Right cardiac atrium (tissue), 5 donors: ENCODE measurements around the gene RRP8. TPM values are rescaled to one million over a fixed set of nuclear protein-coding genes. Genes with fewer than 3 reads are reported as not detected.

ENCODE experiments used
- ATAC-seq, 2 donors: fragments of 200-7000 bp; cut with Tn5 transposase; one replicate each; pipeline versions ENCODE4 v1.8.0 to v1.9.1; 2020; ENCODE audit warnings: moderate library complexity in 2 of 2, mild to moderate bottlenecking in 1 of 2
- DNase-seq, 3 donors: peaks; one replicate each; pipeline ENCODE4 v3.0.0-alpha.2; 2020
- H3K27ac ChIP-seq: one replicate; pipeline ENCODE4 v1.5.1; 2013; ENCODE audit warnings: mild to moderate bottlenecking, low read length, control low read depth, moderate library complexity
- H3K27me3 ChIP-seq: one replicate; pipeline ENCODE4 v1.6.1; 2013; ENCODE audit not compliant: control insufficient read depth, insufficient read depth
- H3K4me1 ChIP-seq: one replicate; pipeline ENCODE4 v1.6.1; 2013; ENCODE audit warnings: low read length; ENCODE audit not compliant: control insufficient read depth, insufficient read depth
- H3K4me3 ChIP-seq: one replicate; pipeline ENCODE4 v1.5.1; 2013; ENCODE audit warnings: low read length, control low read depth
- H3K9me3 ChIP-seq: one replicate; pipeline ENCODE4 v1.6.1; 2013; ENCODE audit warnings: low read length; ENCODE audit not compliant: control insufficient read depth
- WGBS: extraction: QIAGEN DNeasy Blood & Tissue Kit; methylation state at CpG from one replicate; pipeline ENCODE4 v1.1.7; 2013; 5-methylcytosine and 5-hydroxymethylcytosine counted together
- intact Hi-C, 4 donors: fragments of 100-400 bp; cut with DNase I; formaldehyde crosslinking; loops; one replicate each; pipeline versions ENCODE4 v1.11.0 to v1.14.0; 2022 to 2023
- polyA plus RNA-seq: library from polyadenylated mRNA; stranded (reverse); fragments of 200-250 nt; gene quantifications from one replicate; pipeline ENCODE4 v1.2.3, GENCODE V29; 2013
- total RNA-seq, 4 donors: library from RNA; stranded (reverse); fragmentation: NEBNext Ultra II Directional; extraction: Animal tissue kit (Norgen Biotek cat#: 25700); gene quantifications; one replicate each; pipeline ENCODE4 v1.2.1, GENCODE V29; 2021
- donor health status: healthy with polysubstance abuse.
- donor health status: DM: no; HTN: yes; CAD: no.
- donor health status: DM: no; HTN: no; CAD: no.
- donor health status: DM: no; HTN: yes; CAD: no; lungs with severe emphysema.
- donor health status: DM: yes; HTN: yes; CAD: no.

Gene RRP8
- total and polyA plus RNA-seq, 5 donors, result 15.8 to 21.7 (median 18.6) TPM

DNA sequence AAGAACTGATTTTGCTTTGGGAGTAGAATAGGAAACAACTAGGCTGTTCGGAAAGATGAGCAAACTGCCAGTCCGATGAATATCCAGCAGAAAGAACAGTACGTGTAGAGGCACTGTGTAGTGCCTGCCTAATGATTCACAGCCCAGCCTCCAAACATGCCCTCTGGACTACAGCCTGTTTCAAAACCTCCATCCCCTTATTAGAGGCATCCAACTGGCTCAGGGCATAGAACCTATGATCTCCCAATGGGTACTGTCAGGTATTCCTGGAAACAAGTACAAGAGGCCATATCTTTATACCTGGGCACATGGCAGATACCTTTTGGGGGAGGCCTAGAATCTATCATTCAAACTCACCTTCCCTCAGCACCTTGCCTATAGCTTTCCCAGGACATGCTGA is 4.9 kb downstream of the RRP8 start:
- intact Hi-C loops, result no loop called here
- no peaks in the 10 kb centered on the region for H3K27me3 ChIP-seq
- WGBS, result 84% methylated on average over 3 of the region's 3 CpGs
- H3K9me3 ChIP-seq, result no peaks in the 10 kb centered on the region
- peaks cover 19% of the 10 kb centered on the region for H3K4me1 ChIP-seq
- no peak for DNase-seq
- peak overlapping the region; percentile 49 for H3K27ac ChIP-seq
- H3K4me3 ChIP-seq, result no peak overlapping the region
- ATAC-seq, result no peak

DNA sequence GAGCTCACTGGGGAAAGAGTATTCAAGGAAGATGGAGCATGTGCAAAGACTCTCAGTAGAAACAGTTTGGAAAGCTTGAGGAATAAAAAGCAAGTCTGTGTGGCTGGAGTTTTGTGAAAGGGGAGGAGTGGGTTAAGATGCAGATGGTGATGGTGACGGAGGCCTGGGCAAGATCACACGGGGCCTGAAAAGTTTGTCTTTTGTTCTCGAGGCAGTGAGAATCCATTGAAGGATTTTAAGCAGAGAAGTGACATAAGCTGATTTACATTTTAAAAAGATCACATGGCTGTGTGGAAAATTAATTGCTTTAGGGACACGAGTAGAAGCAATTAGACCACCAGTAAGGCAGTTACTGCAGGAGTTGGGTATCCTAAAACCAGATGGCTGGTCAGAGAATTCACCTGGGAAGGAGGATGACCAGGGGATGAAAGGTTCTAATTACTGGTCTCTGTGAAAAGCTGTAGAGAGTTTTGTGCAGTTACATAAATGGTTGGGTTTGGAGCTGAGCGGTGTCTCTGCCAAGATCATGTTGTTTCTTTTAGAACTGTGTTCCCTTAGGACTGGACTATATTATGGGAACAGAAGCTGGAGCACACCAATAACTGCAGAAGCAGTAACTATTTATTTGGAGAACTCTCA is 7.1 kb downstream of the RRP8 start:
- 31% methylated on average over 5 of the region's 5 CpGs for WGBS
- Histone ChIP-seq H3K4me3 (no peak overlapping the region), H3K27ac (peak overlapping the region; percentile 70), H3K9me3 (no peaks in the 10 kb centered on the region), H3K4me1 (peaks cover 15% of the 10 kb centered on the region), H3K27me3 (no peaks in the 10 kb centered on the region)
- ATAC-seq, result peak; percentile 20 to 68
- DNase-seq, result no peak
- intact Hi-C loops, result no loop called here

GRCh38 chr11:6594142-6594768 is 9.2 kb downstream of the RRP8 start:
- peaks cover 15% of the 10 kb centered on the region for H3K4me1 ChIP-seq
- no peaks in the 10 kb centered on the region for H3K27me3 ChIP-seq
- DNase-seq, result no peak
- H3K27ac ChIP-seq, result peak overlapping the region; percentile 53
- H3K4me3 ChIP-seq, result no peak overlapping the region
- peak in 1 of 2 donors; percentile 25 for ATAC-seq
- no peaks in the 10 kb centered on the region for H3K9me3 ChIP-seq
- intact Hi-C loops, result no loop called here
- 58% methylated on average over 3 of the region's 3 CpGs for WGBS

GRCh38 chr11:6588018-6588417 is 15.4 kb downstream of the RRP8 start:
- no peaks in the 10 kb centered on the region for H3K4me1 ChIP-seq
- WGBS, result 94% methylated on average over 1 of the region's 1 CpG
- no peak for DNase-seq
- no peaks in the 10 kb centered on the region for H3K27me3 ChIP-seq
- H3K9me3 ChIP-seq, result no peaks in the 10 kb centered on the region
- no peak overlapping the region for H3K27ac ChIP-seq
- no peak for ATAC-seq
- intact Hi-C loops, result no loop called here
- H3K4me3 ChIP-seq, result no peak overlapping the region

- no peak overlapping the region for H3K4me3 ChIP-seq
- no peaks in the 10 kb centered on the region for H3K27me3 ChIP-seq
- no peaks in the 10 kb centered on the region for H3K9me3 ChIP-seq
- WGBS, result 87% methylated on average over 11 of the region's 11 CpGs
- no peaks in the 10 kb centered on the region for H3K4me1 ChIP-seq
- intact Hi-C loops, result no loop called here
- ATAC-seq (peak; percentile 71 to 88), DNase-seq (peak in 2 of 3 donors; percentile 57 to 69)
- H3K27ac ChIP-seq, result no peak overlapping the region
Measured at GRCh38 chr11:6587360-6587953, 16.0 kb downstream of the RRP8 start.

DNA sequence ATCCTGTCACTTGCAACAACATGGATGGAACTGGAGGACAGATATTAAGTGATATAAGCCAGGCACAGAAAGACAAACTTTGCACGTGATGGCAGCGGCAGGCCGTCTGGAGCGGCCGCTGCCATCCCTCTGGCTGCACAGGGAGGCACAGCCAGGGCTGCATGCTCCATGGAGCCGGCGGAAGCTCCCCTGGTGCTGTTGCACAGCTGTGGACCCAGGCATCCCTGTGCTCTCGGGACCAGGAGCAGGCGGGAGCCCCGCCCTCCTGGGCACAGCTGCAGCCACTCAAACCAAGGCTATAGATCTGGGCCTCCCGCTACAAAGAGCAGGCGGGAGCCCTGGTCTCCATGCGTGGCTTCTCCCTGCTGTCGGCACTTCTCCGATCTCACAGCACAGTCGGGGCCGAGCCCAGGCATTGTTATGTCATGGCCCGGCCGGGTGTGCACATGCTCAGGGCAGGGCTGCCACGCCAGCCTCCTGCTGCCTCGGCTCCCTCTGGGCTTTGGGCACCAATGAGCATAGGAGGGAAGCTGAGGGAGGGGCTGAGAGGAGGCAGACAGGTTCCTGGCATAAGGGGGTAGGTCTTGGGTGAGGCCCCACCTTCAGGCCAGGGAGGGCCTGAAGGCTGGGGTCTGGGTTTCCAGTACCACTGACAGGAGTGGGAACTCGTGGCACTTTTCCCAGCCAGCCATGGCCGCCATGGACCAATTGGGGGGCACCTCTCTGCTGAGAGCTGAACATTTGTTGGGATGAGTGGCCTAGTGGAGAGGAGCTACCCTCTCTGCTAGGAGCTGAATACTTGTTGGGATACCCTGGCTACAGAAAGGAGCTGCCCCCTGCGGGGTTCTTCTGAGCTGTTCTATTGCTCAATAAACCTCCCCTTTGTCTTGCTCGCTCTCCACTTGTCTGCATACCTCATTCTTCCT is 16.7 kb downstream of the RRP8 start:
- intact Hi-C loops, result no loop called here
- Histone ChIP-seq H3K4me3 (no peak overlapping the region), H3K27me3 (no peaks in the 10 kb centered on the region), H3K4me1 (no peaks in the 10 kb centered on the region), H3K27ac (no peak overlapping the region), H3K9me3 (no peaks in the 10 kb centered on the region)
- peak; percentile 89 to 94 for ATAC-seq
- peak; percentile 65 to 87 (median 86) for DNase-seq
- WGBS, result 70% methylated on average over 25 of the region's 25 CpGs

DNA sequence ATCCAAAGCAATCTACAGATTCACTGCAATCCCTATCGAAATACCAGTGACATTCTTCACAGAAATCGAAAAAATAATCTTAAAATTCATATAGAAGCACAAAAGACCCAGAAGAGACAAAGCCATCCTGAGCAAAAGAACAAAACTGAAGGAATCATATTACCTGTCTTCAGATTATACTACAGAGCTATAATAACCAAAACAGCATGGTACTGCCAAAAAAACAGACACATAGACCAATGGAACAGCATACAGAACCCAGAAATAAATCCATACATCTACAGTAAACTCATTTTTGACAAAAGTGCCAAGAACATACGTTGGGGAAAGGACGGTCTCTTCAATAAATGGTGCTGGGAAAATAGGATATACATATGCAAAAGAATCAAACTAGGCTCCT is 18.9 kb downstream of the RRP8 start:
- 95% methylated on average over 4 of the region's 4 CpGs for WGBS
- intact Hi-C loops, result no loop called here
- no peaks in the 10 kb centered on the region for H3K27me3 ChIP-seq
- H3K27ac ChIP-seq, result no peak overlapping the region
- DNase-seq, result no peak
- H3K4me1 ChIP-seq, result no peaks in the 10 kb centered on the region
- H3K4me3 ChIP-seq, result no peak overlapping the region
- no peaks in the 10 kb centered on the region for H3K9me3 ChIP-seq
- ATAC-seq, result no peak

- Histone ChIP-seq H3K9me3 (no peaks in the 10 kb centered on the region), H3K4me3 (no peak overlapping the region), H3K4me1 (no peaks in the 10 kb centered on the region), H3K27ac (no peak overlapping the region), H3K27me3 (no peaks in the 10 kb centered on the region)
- DNase-seq (no peak), ATAC-seq (no peak)
- 98% methylated on average over 1 of the region's 1 CpG for WGBS
- intact Hi-C loops, result no loop called here
Measured at GRCh38 chr11:6583584-6583983, 19.8 kb downstream of the RRP8 start.

DNA sequence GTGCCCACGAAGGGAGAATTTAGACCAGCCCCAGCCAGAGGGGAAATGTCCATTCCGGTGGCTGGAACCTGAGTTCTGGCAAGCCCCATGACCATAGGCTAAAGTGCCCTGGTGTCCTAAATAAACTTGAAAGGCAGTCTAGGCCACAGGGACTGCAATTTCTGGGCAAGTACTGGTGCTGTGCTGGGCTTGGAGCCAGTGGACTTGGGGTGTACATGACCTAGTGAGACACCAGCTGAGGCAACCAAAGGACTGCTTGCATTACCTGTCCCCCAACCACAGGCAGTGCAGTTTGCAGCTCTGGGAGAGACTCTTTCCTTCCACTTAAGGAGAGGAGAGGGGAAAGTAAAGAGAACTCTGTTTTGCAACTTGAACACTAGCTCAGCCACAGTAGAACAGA is 23.7 kb downstream of the RRP8 start:
- intact Hi-C loops, result no loop called here
- Histone ChIP-seq H3K27ac (no peak overlapping the region), H3K27me3 (no peaks in the 10 kb centered on the region), H3K4me1 (peaks cover 5% of the 10 kb centered on the region), H3K4me3 (no peak overlapping the region), H3K9me3 (no peaks in the 10 kb centered on the region)
- no peak for ATAC-seq
- WGBS, result 83% methylated on average over 2 of the region's 2 CpGs
- no peak for DNase-seq

DNA sequence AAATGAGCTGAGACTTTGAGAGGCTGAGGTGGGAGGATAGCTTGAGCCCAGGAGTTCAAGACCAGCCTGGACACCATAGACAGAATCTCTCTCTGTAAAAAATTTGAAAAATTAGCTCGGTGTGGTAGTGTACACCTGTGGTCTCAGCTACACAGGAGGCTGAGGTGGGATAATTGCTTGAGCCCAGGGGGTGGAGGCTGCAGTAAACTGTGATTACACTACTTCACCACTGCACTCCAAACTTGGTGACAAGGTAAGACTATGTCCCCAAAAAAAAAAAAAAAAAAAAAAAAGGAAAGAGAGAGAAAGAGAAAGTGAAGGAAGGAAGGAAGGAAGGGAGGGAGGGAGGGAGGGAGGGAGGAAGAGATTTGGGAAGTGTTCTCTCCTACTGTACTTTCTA is 25.3 kb downstream of the RRP8 start:
- ATAC-seq (no peak), DNase-seq (no peak)
- peaks cover 5% of the 10 kb centered on the region for H3K4me1 ChIP-seq
- H3K27ac ChIP-seq, result no peak overlapping the region
- H3K9me3 ChIP-seq, result no peaks in the 10 kb centered on the region
- intact Hi-C loops, result no loop called here
- no peak overlapping the region for H3K4me3 ChIP-seq
- 88% methylated on average over 1 of the region's 1 CpG for WGBS
- H3K27me3 ChIP-seq, result no peaks in the 10 kb centered on the region
